ENCODE data around the gene HTRA1. TPM values are rescaled to one million over a fixed set of nuclear protein-coding genes. Genes with fewer than 3 reads are reported as not detected.

Gene HTRA1
- total and polyA plus RNA-seq, 12 donors = 8.5 to 167 (median 78.0) TPM

DNA sequence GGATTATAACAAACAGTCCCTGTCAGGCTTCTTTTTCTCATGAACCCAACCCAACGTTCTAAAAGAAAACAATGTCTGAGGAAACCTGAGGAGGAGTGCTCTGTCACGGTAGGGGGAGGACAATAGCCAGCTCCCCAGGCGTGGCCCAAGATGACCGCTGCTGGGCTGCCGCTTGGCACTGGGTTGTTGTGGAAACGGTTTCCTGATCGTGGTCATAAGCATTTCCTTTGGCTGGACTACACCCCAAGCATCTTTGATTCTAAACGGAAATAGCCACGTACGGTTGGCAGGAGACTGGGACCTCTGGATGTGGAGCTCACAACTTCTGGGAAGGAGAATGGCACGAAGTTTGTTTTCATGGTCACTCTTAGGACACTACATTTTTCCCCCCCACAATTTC lies 68.8 kb downstream of the HTRA1 start:
- Histone ChIP-seq H3K4me3 (no peak overlapping the region), H3K27me3 (peaks cover 10% of the 10 kb centered on the region), H3K9me3 (replicated peaks in 1 of 3) (no peaks in the 10 kb centered on the region), H3K4me1 (replicated peaks in 1 of 2) (no peaks in the 10 kb centered on the region), H3K27ac (peak overlapping the region in 1 of 5 donors; percentile 30), H3K36me3 (replicated peaks in 1 of 2) (no peaks in the 10 kb centered on the region)
- WGBS, 4 donors = 48 to 73% (median 65%) methylated on average over 10 to 11 of the region's 11 CpGs
- TF ChIP-seq CTCF (IDR thresholded peaks at IDR 0.05) (no peak), POLR2A (IDR thresholded peaks at IDR 0.05) (no peak)
- DNase-seq = peak in 4 of 7 donors; percentile 32 to 66 (median 45)
- intact Hi-C loops (cut with DNase I) = no loop called here

- TF ChIP-seq POLR2A (IDR thresholded peaks at IDR 0.05) (no peak), CTCF (IDR thresholded peaks at IDR 0.05) (no peak)
- no peak overlapping the region for H3K27ac ChIP-seq
- WGBS, 4 donors = 71 to 82% (median 80%) methylated on average over 5 of the region's 5 CpGs
Measured at GRCh38 chr10:122531261-122531660, 69.9 kb downstream of the HTRA1 start.

DNA sequence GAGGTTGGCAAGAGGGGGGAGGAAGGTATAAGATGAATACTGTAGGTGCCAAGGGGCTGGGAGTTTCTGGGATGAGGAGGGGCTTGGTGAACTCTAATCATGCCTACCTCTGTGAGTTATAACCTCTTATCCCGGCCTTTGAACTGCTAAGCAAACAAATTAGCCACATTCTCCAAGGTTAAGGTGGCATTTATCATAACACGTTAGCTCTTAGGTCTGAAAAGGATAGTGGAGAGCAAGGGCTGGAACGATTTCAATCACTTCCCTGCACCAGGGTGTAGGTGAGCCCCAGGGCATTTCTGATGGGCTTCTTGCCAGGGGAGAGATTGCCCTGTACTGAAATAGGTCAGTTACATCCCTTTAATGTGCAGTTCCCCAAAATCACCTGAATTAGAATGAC lies 70.6 kb downstream of the HTRA1 start:
- Histone ChIP-seq H3K4me3 (no peak overlapping the region), H3K27me3 (peaks cover 11% of the 10 kb centered on the region), H3K4me1 (replicated peaks in 1 of 2) (no peaks in the 10 kb centered on the region), H3K9me3 (replicated peaks in 1 of 3) (no peaks in the 10 kb centered on the region), H3K27ac (no peak overlapping the region), H3K36me3 (replicated peaks in 1 of 2) (no peaks in the 10 kb centered on the region)
- DNase-seq = no peak
- intact Hi-C loops (cut with DNase I) = no loop called here
- TF ChIP-seq POLR2A (IDR thresholded peaks at IDR 0.05) (no peak), CTCF (IDR thresholded peaks at IDR 0.05) (no peak)
- whole genome bisulfite sequencing, 4 donors = 16 to 27% (median 20%) methylated on average over 3 of the region's 3 CpGs

More at GRCh38 chr10:122531261-122531660, 69.9 kb downstream of the HTRA1 start:
- Histone ChIP-seq H3K36me3 (replicated peaks in 1 of 2) (no peaks in the 10 kb centered on the region), H3K9me3 (replicated peaks in 1 of 3) (no peaks in the 10 kb centered on the region), H3K4me1 (replicated peaks in 1 of 2) (no peaks in the 10 kb centered on the region), H3K27me3 (peaks cover 10% of the 10 kb centered on the region), H3K4me3 (no peak overlapping the region)
- no peak for DNase-seq
- intact Hi-C loops (cut with DNase I) = no loop called here

DNA sequence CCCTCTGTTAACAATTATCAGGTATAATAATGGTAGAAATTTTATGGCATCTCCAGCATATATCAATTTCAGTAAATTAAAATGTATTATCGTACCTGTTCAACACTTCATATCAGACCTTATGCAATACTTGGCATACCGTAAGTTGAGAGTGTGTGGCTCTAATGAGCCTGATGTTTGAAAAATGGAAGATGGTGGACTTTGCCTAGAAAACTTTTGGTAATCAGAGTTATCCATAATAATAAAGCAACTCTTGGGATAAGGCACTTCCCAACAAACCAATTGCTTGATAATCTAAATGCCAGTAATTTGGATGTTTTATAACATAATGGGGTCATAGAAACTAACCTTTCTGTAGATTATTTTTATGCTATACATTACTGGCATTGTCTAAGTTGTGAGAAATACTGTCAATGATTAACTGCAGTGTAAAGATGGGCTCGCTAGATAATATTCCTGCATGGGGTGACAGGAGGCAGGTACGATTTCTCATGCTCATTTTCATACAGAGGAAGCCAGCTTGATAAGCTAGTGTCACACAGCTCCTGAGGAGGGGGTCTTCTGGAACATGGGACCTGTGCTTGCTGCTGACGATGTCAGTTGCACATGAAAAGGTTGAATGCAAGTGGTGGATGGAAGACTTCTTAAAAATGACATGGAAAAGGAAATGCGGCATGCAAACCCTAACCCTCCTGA lies 71.4 kb downstream of the HTRA1 start:
- no peaks in the 10 kb centered on the region for H3K36me3 ChIP-seq (replicated peaks in 1 of 2)
- H3K27ac ChIP-seq = no peak overlapping the region
- H3K27me3 ChIP-seq = peaks cover 11% of the 10 kb centered on the region
- no peak for TF ChIP-seq POLR2A (IDR thresholded peaks at IDR 0.05)
- TF ChIP-seq CTCF (IDR thresholded peaks at IDR 0.05) = no peak
- 79 to 91% (median 90%) methylated on average over 6 of the region's 6 CpGs for WGBS, 4 donors
- DNase-seq = no peak
- H3K9me3 ChIP-seq (replicated peaks in 1 of 3) = no peaks in the 10 kb centered on the region
- H3K4me1 ChIP-seq (replicated peaks in 1 of 2) = no peaks in the 10 kb centered on the region
- no peak overlapping the region for H3K4me3 ChIP-seq
- intact Hi-C loops (cut with DNase I) = no loop called here
